Upper lobe of left lung (tissue), 6 donors: ENCODE measurements around the gene MTFR1L. TPM values are rescaled to one million over a fixed set of nuclear protein-coding genes. Genes with fewer than 3 reads are reported as not detected.

Experiments used
- ATAC-seq, 2 donors: fragments of 200-7000 bp; cut with Tn5 transposase; one replicate each; pipeline ENCODE4 v1.9.1; 2022; ENCODE audit warnings: mild to moderate bottlenecking in 2 of 2, moderate library complexity in 2 of 2; ENCODE audit not compliant: low FRiP score in 2 of 2
- DNase-seq, 2 donors: peaks; one replicate each; pipeline ENCODE4 v3.0.0-alpha.2; 2019 to 2020
- H3K27ac ChIP-seq, 4 donors: fragments of 200-600 bp; sonication (generic); one replicate each; pipeline ENCODE4 v1.5.1; 2016 to 2019
- H3K27me3 ChIP-seq, 4 donors: fragments of 200-600 bp; sonication (generic); one replicate each; pipeline ENCODE4 v1.5.1; 2017 to 2019
- H3K36me3 ChIP-seq, 4 donors: fragments of 200-600 bp; sonication (generic); one replicate each; pipeline ENCODE4 v1.5.1; 2016 to 2019
- H3K4me1 ChIP-seq, 4 donors: fragments of 200-600 bp; sonication (generic); one replicate each; pipeline ENCODE4 v1.5.1; 2018 to 2019
- H3K4me3 ChIP-seq, 4 donors: fragments of 200-600 bp; sonication (generic); one replicate each; pipeline ENCODE4 v1.5.1; 2017 to 2019; ENCODE audit warnings: mild to moderate bottlenecking in 2 of 4, moderate library complexity in 1 of 4
- H3K9me3 ChIP-seq, 4 donors: fragments of 200-600 bp; sonication (generic); one replicate each; pipeline ENCODE4 v1.5.1; 2018 to 2019
- CTCF ChIP-seq, 6 experiments: fragments of 450-650 bp in 4 of 6; fragments of 200-600 bp in 2 of 6; sonication (generic) in 2 of 6; IDR thresholded peaks; one replicate each; pipeline ENCODE4 v1.5.1; 2016 to 2019; ENCODE audit warnings: antibody characterized with exemption in 6 of 6
- EP300 ChIP-seq, 4 donors: sonication (generic); formaldehyde crosslinking; IDR thresholded peaks; one replicate each; pipeline ENCODE4 v1.5.1; 2017; ENCODE audit warnings: antibody characterized with exemption in 4 of 4, control low read depth in 2 of 4
- POLR2A ChIP-seq, 4 donors: fragments of 450-650 bp; IDR thresholded peaks; one replicate each; pipeline ENCODE4 v1.5.1; 2016 to 2017; ENCODE audit warnings: antibody characterized with exemption in 4 of 4, mild to moderate bottlenecking in 2 of 4
- POLR2AphosphoS5 ChIP-seq, 2 donors: sonication (generic); formaldehyde crosslinking; IDR thresholded peaks; one replicate each; pipeline ENCODE4 v1.5.1; 2017; ENCODE audit warnings: antibody characterized with exemption in 2 of 2
- WGBS, 2 donors: methylation state at CpG; one replicate each; pipeline ENCODE4 v1.1.5; 2017 to 2018; 5-methylcytosine and 5-hydroxymethylcytosine counted together
- total RNA-seq, 6 donors: library from RNA; depleted of rRNA in 4 of 6; stranded (reverse); fragments of >200 nt in 4 of 6; gene quantifications; one replicate each; pipeline versions ENCODE4 v1.1.0 to v1.2.1, GENCODE V29; 2016 to 2021
- donor health status: DM: no; HTN: no; CAD: no; lungs with moderate emphysema.
- donor health status: DM: no; HTN: yes; CAD: no; lungs with severe emphysema.

The MTFR1L gene
- total RNA-seq, 6 donors from 2014 or later: 43.2 to 80.7 (median 53.6) TPM

GRCh38 chr1:25867210-25867991, 47.6 kb downstream of the MTFR1L start:
- H3K4me1 ChIP-seq: peaks cover 16 to 24% (median 17%) of the 10 kb centered on the region in 4 donors
- no peak overlapping the region for H3K4me3 ChIP-seq
- H3K36me3 ChIP-seq: peaks cover 0 to 10% (median 2%) of the 10 kb centered on the region in 4 donors
- H3K9me3 ChIP-seq: no peaks in the 10 kb centered on the region
- H3K27me3 ChIP-seq: no peaks in the 10 kb centered on the region
- DNase-seq (no peak), ATAC-seq (no peak)
- 56 to 67% methylated on average over 9 of the region's 9 CpGs for WGBS, 2 donors
- TF ChIP-seq EP300 (IDR thresholded peaks at IDR 0.05) (no peak), POLR2A (IDR thresholded peaks at IDR 0.05) (no peak), POLR2AphosphoS5 (IDR thresholded peaks at IDR 0.05) (no peak), CTCF (IDR thresholded peaks at IDR 0.05) (no peak)
- peak overlapping the region in 2 of 4 donors; percentile 24 to 31 for H3K27ac ChIP-seq

- peaks cover 34 to 48% (median 36%) of the 10 kb centered on the region in 4 donors for H3K4me1 ChIP-seq
- no peak overlapping the region for H3K4me3 ChIP-seq
- WGBS, 2 donors: 74 to 76% methylated on average over 5 to 6 of the region's 6 CpGs
Observed at GRCh38 chr1:25869909-25870606, 50.3 kb downstream of the MTFR1L start.

DNA sequence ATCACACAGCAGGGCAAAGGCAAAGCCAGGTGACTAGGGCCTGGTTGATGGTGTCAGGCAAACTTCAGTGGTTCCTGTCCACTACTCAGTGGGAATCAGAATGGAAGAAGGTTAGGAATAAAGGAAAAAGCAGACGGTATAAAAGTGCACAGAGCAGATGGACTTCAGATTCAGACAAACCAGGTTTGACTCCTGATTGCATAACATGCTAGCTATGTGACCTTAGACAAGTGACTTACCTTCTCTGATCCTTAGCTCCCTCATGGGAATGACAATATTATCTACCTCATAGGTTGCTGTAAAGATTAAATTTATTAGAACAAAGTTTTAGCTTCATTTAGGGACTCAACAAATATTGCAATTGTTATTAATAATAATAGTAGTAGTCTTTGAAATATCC, 50.9 kb downstream of the MTFR1L start:
- Histone ChIP-seq H3K27ac (no peak overlapping the region), H3K4me1 (peaks cover 35 to 49% (median 39%) of the 10 kb centered on the region in 4 donors), H3K27me3 (no peaks in the 10 kb centered on the region), H3K9me3 (no peaks in the 10 kb centered on the region), H3K36me3 (no peaks in the 10 kb centered on the region), H3K4me3 (no peak overlapping the region)
- DNase-seq: no peak
- no peak for TF ChIP-seq EP300 (IDR thresholded peaks at IDR 0.05)
- TF ChIP-seq POLR2AphosphoS5 (IDR thresholded peaks at IDR 0.05): no peak
- no peak for TF ChIP-seq POLR2A (IDR thresholded peaks at IDR 0.05)
- ATAC-seq: no peak
- 82 to 86% methylated on average over 1 of the region's 1 CpG for WGBS, 2 donors

More at GRCh38 chr1:25869909-25870606, 50.3 kb downstream of the MTFR1L start:
- no peak for ATAC-seq
- no peaks in the 10 kb centered on the region for H3K27me3 ChIP-seq
- DNase-seq: no peak
- H3K9me3 ChIP-seq: no peaks in the 10 kb centered on the region
- TF ChIP-seq POLR2AphosphoS5 (IDR thresholded peaks at IDR 0.05): no peak
- no peak for TF ChIP-seq EP300 (IDR thresholded peaks at IDR 0.05)
- no peak for TF ChIP-seq CTCF (IDR thresholded peaks at IDR 0.05)
- TF ChIP-seq POLR2A (IDR thresholded peaks at IDR 0.05): no peak
- H3K36me3 ChIP-seq: no peaks in the 10 kb centered on the region
- H3K27ac ChIP-seq: no peak overlapping the region

GRCh38 chr1:25871086-25871703, 51.4 kb downstream of the MTFR1L start:
- no peak for TF ChIP-seq POLR2A (IDR thresholded peaks at IDR 0.05)
- H3K4me3 ChIP-seq: no peak overlapping the region
- no peaks in the 10 kb centered on the region for H3K36me3 ChIP-seq
- ATAC-seq (no peak), DNase-seq (no peak)
- H3K27me3 ChIP-seq: no peaks in the 10 kb centered on the region
- H3K4me1 ChIP-seq: peaks cover 38 to 54% (median 42%) of the 10 kb centered on the region in 4 donors
- peak overlapping the region in 3 of 4 donors; percentile 24 to 59 (median 33) for H3K27ac ChIP-seq
- H3K9me3 ChIP-seq: no peaks in the 10 kb centered on the region
- 9 to 26% methylated on average over 5 of the region's 5 CpGs for WGBS, 2 donors

GRCh38 chr1:25871704-25872494, 52.1 kb downstream of the MTFR1L start:
- Histone ChIP-seq H3K9me3 (no peaks in the 10 kb centered on the region), H3K36me3 (no peaks in the 10 kb centered on the region), H3K4me1 (peaks cover 39 to 53% (median 46%) of the 10 kb centered on the region in 4 donors), H3K27ac (peak overlapping the region in 3 of 4 donors; percentile 24 to 59 (median 33)), H3K4me3 (no peak overlapping the region), H3K27me3 (no peaks in the 10 kb centered on the region)
- no peak for TF ChIP-seq POLR2AphosphoS5 (IDR thresholded peaks at IDR 0.05)
- TF ChIP-seq CTCF (IDR thresholded peaks at IDR 0.05): no peak
- TF ChIP-seq EP300 (IDR thresholded peaks at IDR 0.05): no peak
- no peak for TF ChIP-seq POLR2A (IDR thresholded peaks at IDR 0.05)
- WGBS, 2 donors: 72 to 77% methylated on average over 8 to 9 of the region's 9 CpGs
- ATAC-seq (peak in 1 of 2 donors; percentile 2), DNase-seq (peak in 1 of 2 donors; percentile 59)
